HAP-1 (cell line): ENCODE data around the gene KCNT1.

ENCODE experiments used
- DNase-seq, 2 experiments: peaks; one replicate each; pipeline ENCODE4 v3.0.0-alpha.2; 2016 to 2020; ENCODE audit warnings: low spot score in 2 of 2
- H3K27me3 ChIP-seq: fragments of 250-450 bp; sonication (Bioruptor Pico); 2 replicates; pipeline ENCODE4 v1.5.1; 2020; ENCODE audit warnings: low read depth, mild to moderate bottlenecking, moderate library complexity
- H3K36me3 ChIP-seq: fragments of 250-450 bp; sonication (Bioruptor Pico); replicated peaks from 2 replicates; pipeline ENCODE4 v1.5.1; 2020; ENCODE audit warnings: mild to moderate bottlenecking
- H3K4me1 ChIP-seq: fragments of 250-450 bp; sonication (Bioruptor Pico); 2 replicates; pipeline ENCODE4 v1.5.1; 2020; ENCODE audit warnings: mild to moderate bottlenecking
- H3K4me3 ChIP-seq: fragments of 250-450 bp; sonication (Bioruptor Pico); 2 replicates; pipeline ENCODE4 v1.5.1; 2020; ENCODE audit warnings: mild to moderate bottlenecking, moderate library complexity
- H3K9me3 ChIP-seq: fragments of 250-450 bp; sonication (Bioruptor Pico); 2 replicates; pipeline ENCODE4 v1.5.1; 2020; ENCODE audit warnings: mild to moderate bottlenecking, moderate library complexity
- in situ Hi-C: fragments of 300-500 bp; cut with MboI; formaldehyde crosslinking; loops from 3 replicates; pipeline ENCODE4 v1.14.3; 2020; ENCODE audit warnings: low sequenced_read_pairs, inconsistent platforms, mixed read lengths

KCNT1 gene

GRCh38 chr9:135799261-135799660 is 97.3 kb downstream of the KCNT1 start:
- Histone ChIP-seq H3K36me3 (no peaks in the 10 kb centered on the region), H3K4me1 (no peaks in the 10 kb centered on the region), H3K27me3 (peaks cover 5% of the 10 kb centered on the region), H3K4me3 (no peak overlapping the region), H3K9me3 (no peaks in the 10 kb centered on the region)
- no peak for DNase-seq
- in situ Hi-C loops, result loop anchor here (25.0 kb wide), 1 partner anchor 112 kb away; the partner anchor contains the start of gene SOHLH1

GRCh38 chr9:135801070-135801469 is 99.1 kb downstream of the KCNT1 start:
- no peaks in the 10 kb centered on the region for H3K9me3 ChIP-seq
- no peak overlapping the region for H3K4me3 ChIP-seq
- in situ Hi-C loops, result no loop called here
- H3K4me1 ChIP-seq, result no peaks in the 10 kb centered on the region
- no peak for DNase-seq
- H3K27me3 ChIP-seq, result no peaks in the 10 kb centered on the region
- H3K36me3 ChIP-seq, result no peaks in the 10 kb centered on the region

- H3K27me3 ChIP-seq, result no peaks in the 10 kb centered on the region
- H3K4me3 ChIP-seq, result no peak overlapping the region
- no peak for DNase-seq
- H3K4me1 ChIP-seq, result no peaks in the 10 kb centered on the region
- H3K9me3 ChIP-seq, result no peaks in the 10 kb centered on the region
- H3K36me3 ChIP-seq, result no peaks in the 10 kb centered on the region
- in situ Hi-C loops, result no loop called here
Observed at GRCh38 chr9:135802876-135803419, 101.0 kb downstream of the KCNT1 start.

GRCh38 chr9:135803441-135803840 is 101.5 kb downstream of the KCNT1 start:
- Histone ChIP-seq H3K4me1 (no peaks in the 10 kb centered on the region), H3K9me3 (no peaks in the 10 kb centered on the region), H3K27me3 (no peaks in the 10 kb centered on the region), H3K4me3 (no peak overlapping the region), H3K36me3 (no peaks in the 10 kb centered on the region)
- DNase-seq, result no peak
- in situ Hi-C loops, result no loop called here

- no peaks in the 10 kb centered on the region for H3K9me3 ChIP-seq
- in situ Hi-C loops, result no loop called here
- H3K36me3 ChIP-seq, result peaks cover under 1% of the 10 kb centered on the region; the same call in 1 of the 2 replicates
- no peaks in the 10 kb centered on the region for H3K27me3 ChIP-seq
- no peak for DNase-seq
- no peaks in the 10 kb centered on the region for H3K4me1 ChIP-seq
- no peak overlapping the region for H3K4me3 ChIP-seq
Observed at GRCh38 chr9:135804581-135805421, 102.8 kb downstream of the KCNT1 start.

- peaks cover 8% of the 10 kb centered on the region for H3K36me3 ChIP-seq
- no peaks in the 10 kb centered on the region for H3K27me3 ChIP-seq
- no peaks in the 10 kb centered on the region for H3K9me3 ChIP-seq
- H3K4me3 ChIP-seq, result no peak overlapping the region
- in situ Hi-C loops, result no loop called here
- DNase-seq, result no peak
- H3K4me1 ChIP-seq, result no peaks in the 10 kb centered on the region
Observed at GRCh38 chr9:135805422-135806022, 103.5 kb downstream of the KCNT1 start.

GRCh38 chr9:135809166-135809565 is 107.2 kb downstream of the KCNT1 start:
- Histone ChIP-seq H3K4me1 (no peaks in the 10 kb centered on the region), H3K36me3 (peaks cover 29% of the 10 kb centered on the region), H3K9me3 (no peaks in the 10 kb centered on the region), H3K27me3 (no peaks in the 10 kb centered on the region), H3K4me3 (no peak overlapping the region)
- in situ Hi-C loops, result no loop called here
- no peak for DNase-seq

- H3K27me3 ChIP-seq, result no peaks in the 10 kb centered on the region
- H3K4me3 ChIP-seq, result no peak overlapping the region
- no peaks in the 10 kb centered on the region for H3K4me1 ChIP-seq
- H3K36me3 ChIP-seq, result peaks cover 39% of the 10 kb centered on the region
- H3K9me3 ChIP-seq, result no peaks in the 10 kb centered on the region
- in situ Hi-C loops, result no loop called here
- no peak for DNase-seq
Observed at GRCh38 chr9:135810806-135811575, 109.0 kb downstream of the KCNT1 start.

GRCh38 chr9:135811801-135812200 is 109.8 kb downstream of the KCNT1 start:
- no peaks in the 10 kb centered on the region for H3K4me1 ChIP-seq
- in situ Hi-C loops, result no loop called here
- no peak overlapping the region for H3K4me3 ChIP-seq
- no peaks in the 10 kb centered on the region for H3K27me3 ChIP-seq
- peaks cover 42% of the 10 kb centered on the region for H3K36me3 ChIP-seq
- no peak for DNase-seq
- no peaks in the 10 kb centered on the region for H3K9me3 ChIP-seq

- DNase-seq, result no peak
- H3K9me3 ChIP-seq, result no peaks in the 10 kb centered on the region
- no peak overlapping the region for H3K4me3 ChIP-seq
- H3K27me3 ChIP-seq, result no peaks in the 10 kb centered on the region
- peaks cover 48% of the 10 kb centered on the region for H3K36me3 ChIP-seq
- in situ Hi-C loops, result no loop called here
- H3K4me1 ChIP-seq, result no peaks in the 10 kb centered on the region
Observed at GRCh38 chr9:135812961-135813360, 111.0 kb downstream of the KCNT1 start.

GRCh38 chr9:135813671-135814290 is 111.8 kb downstream of the KCNT1 start:
- peaks cover 57% of the 10 kb centered on the region for H3K36me3 ChIP-seq
- no peaks in the 10 kb centered on the region for H3K9me3 ChIP-seq
- no peak overlapping the region for H3K4me3 ChIP-seq
- H3K4me1 ChIP-seq, result no peaks in the 10 kb centered on the region
- DNase-seq, result no peak
- no peaks in the 10 kb centered on the region for H3K27me3 ChIP-seq
- in situ Hi-C loops, result no loop called here

GRCh38 chr9:135814421-135815095 is 112.6 kb downstream of the KCNT1 start:
- Histone ChIP-seq H3K9me3 (no peaks in the 10 kb centered on the region), H3K27me3 (no peaks in the 10 kb centered on the region), H3K4me1 (no peaks in the 10 kb centered on the region), H3K4me3 (no peak overlapping the region), H3K36me3 (peaks cover 62% of the 10 kb centered on the region)
- in situ Hi-C loops, result no loop called here
- DNase-seq, result no peak

GRCh38 chr9:135815413-135815812 is 113.4 kb downstream of the KCNT1 start:
- Histone ChIP-seq H3K4me1 (no peaks in the 10 kb centered on the region), H3K9me3 (no peaks in the 10 kb centered on the region), H3K27me3 (no peaks in the 10 kb centered on the region), H3K36me3 (peaks cover 61% of the 10 kb centered on the region), H3K4me3 (no peak overlapping the region)
- in situ Hi-C loops, result no loop called here
- DNase-seq, result no peak
